Metanephros (tissue), 1 donor: ENCODE data around the gene IL1A. TPM values are rescaled to one million over a fixed set of nuclear protein-coding genes. Genes with fewer than 3 reads are reported as not detected.

Source experiments
- total RNA-seq: library from RNA; depleted of rRNA; stranded (reverse); fragments of >200 nt; gene quantifications from one replicate; pipeline ENCODE4 v1.2.3, GENCODE V29; 2014

IL1A gene
- total RNA-seq: 0.41 TPM

GRCh38 chr2:112784199-112785189, at the start of gene IL1A:
IL1A (minus strand) TSS chr2:112784493; CDS start chr2:112783770, 723 bp downstream.

GRCh38 chr2:112764071-112765044, 19.9 kb downstream of the IL1A start, which contains the start of gene CKAP2L:
CKAP2L (minus strand) TSS chr2:112764609; CDS start chr2:112764598, 11 bp downstream.

Other genes starting within 250 kb of the IL1A start
- 23.8 TPM for gene POLR1B, start 242.0 kb downstream of the IL1A start, total RNA-seq
- 23.1 TPM for gene CHCHD5, start 199.9 kb downstream of the IL1A start, total RNA-seq
- 52.1 TPM for gene SLC20A1, start 138.6 kb downstream of the IL1A start, total RNA-seq
- gene NT5DC4, start 63.5 kb downstream of the IL1A start, total RNA-seq: not detected
- 8.2 TPM for gene CKAP2L, start 19.9 kb downstream of the IL1A start, total RNA-seq
- 0.88 TPM for gene IL1B, start 52.3 kb upstream of the IL1A start, total RNA-seq
- not detected for gene IL37, start 126.7 kb upstream of the IL1A start, total RNA-seq
- gene IL36G, start 193.5 kb upstream of the IL1A start, total RNA-seq: not detected
- not detected for gene IL36A, start 221.0 kb upstream of the IL1A start, total RNA-seq